Muscle of leg (tissue), 11 donors: Measurements from ENCODE around the gene RPL27. TPM values are rescaled to one million over a fixed set of nuclear protein-coding genes. Genes with fewer than 3 reads are reported as not detected.
A peak's percentile ranks its signal among the peaks of the same experiment; 100 is the strongest.

Experiments
- DNase-seq: peaks from one replicate; pipeline ENCODE4 v3.0.0; 2013
- H3K27ac ChIP-seq: one replicate; pipeline ENCODE4 v1.5.1; 2013; ENCODE audit warnings: mild to moderate bottlenecking, low read length, control low read depth
- H3K27me3 ChIP-seq: one replicate; pipeline ENCODE4 v1.6.1; 2013; ENCODE audit warnings: low read length; ENCODE audit not compliant: control insufficient read depth, insufficient read depth
- H3K36me3 ChIP-seq: one replicate; pipeline ENCODE4 v1.6.1; 2013; ENCODE audit warnings: low read length; ENCODE audit not compliant: control insufficient read depth, insufficient read depth
- H3K4me1 ChIP-seq: one replicate; pipeline ENCODE4 v1.6.1; 2013; ENCODE audit warnings: low read length; ENCODE audit not compliant: control insufficient read depth, insufficient read depth
- H3K4me3 ChIP-seq: one replicate; pipeline ENCODE4 v1.5.1; 2013; ENCODE audit warnings: low read length, control low read depth
- H3K9me3 ChIP-seq: replicated peaks from 2 replicates; pipeline ENCODE4 v1.6.1; 2013; ENCODE audit warnings: low read depth, low read length; ENCODE audit not compliant: control insufficient read depth
- WGBS: methylation state at CpG from one replicate; pipeline ENCODE4 v1.1.5; 2013; ENCODE audit warnings: missing lambda C conversion rate; ENCODE audit not compliant: insufficient coverage; 5-methylcytosine and 5-hydroxymethylcytosine counted together
- polyA plus RNA-seq, 8 donors: library from polyadenylated mRNA; unstranded; fragments of 120-200 nt; gene quantifications; one replicate each; pipeline versions ENCODE4 v1.2.1 to v1.2.3, GENCODE V29; 2013; ENCODE audit warnings: inconsistent platforms in 1 of 8, low replicate concordance in 1 of 8; ENCODE audit not compliant: insufficient read length in 8 of 8, insufficient read depth in 1 of 8
- total RNA-seq: library from RNA; stranded (reverse); fragments of 120-200 nt; gene quantifications from one replicate; pipeline ENCODE4 v1.2.4, GENCODE V29; 2013

Gene RPL27
- total and polyA plus RNA-seq, 9 donors = 2,184 to 3,028 (median 2,480) TPM

DNA sequence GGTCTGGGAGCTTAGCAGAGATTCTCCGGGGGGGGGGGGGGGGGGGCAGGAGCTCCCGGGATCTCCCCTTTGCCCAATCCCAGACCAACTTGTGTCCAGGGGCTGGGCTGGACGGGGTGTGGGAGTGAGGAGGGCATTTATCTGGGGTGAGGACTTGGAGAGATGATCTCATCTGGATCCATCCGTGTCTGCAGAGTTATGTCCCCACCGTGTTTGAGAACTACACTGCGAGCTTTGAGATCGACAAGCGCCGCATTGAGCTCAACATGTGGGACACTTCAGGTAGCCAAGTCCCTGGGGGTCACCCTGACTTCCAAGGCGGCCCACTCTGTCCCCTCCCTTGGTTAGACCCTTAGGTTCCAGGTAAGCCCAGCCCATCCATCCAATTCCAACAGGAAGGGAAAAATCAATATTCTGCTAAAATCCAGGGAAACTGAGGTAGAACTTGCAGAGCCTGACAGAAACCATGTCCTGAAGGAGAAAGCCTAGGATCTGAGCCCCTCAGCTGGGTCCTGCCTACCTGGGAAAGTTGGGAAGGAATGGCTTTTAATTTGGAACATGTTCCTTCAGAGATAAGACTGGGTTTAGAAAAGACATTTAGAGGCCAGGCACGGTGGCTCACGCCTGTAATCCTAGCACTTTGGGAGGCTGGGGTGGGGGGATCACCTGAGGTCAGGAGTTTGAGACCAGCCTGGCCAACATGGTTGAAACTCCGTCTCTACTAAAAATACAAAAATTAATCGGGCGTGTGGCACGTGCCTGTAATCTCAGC is 27.7 kb downstream of the RPL27 start:
- Histone ChIP-seq H3K36me3 (no peaks in the 10 kb centered on the region), H3K9me3 (no peaks in the 10 kb centered on the region), H3K4me3 (no peak overlapping the region), H3K27ac (no peak overlapping the region), H3K4me1 (peaks cover 27% of the 10 kb centered on the region), H3K27me3 (peaks cover 2% of the 10 kb centered on the region)
- DNase-seq = no peak
- 49% methylated on average over 11 of the region's 16 CpGs for WGBS

DNA sequence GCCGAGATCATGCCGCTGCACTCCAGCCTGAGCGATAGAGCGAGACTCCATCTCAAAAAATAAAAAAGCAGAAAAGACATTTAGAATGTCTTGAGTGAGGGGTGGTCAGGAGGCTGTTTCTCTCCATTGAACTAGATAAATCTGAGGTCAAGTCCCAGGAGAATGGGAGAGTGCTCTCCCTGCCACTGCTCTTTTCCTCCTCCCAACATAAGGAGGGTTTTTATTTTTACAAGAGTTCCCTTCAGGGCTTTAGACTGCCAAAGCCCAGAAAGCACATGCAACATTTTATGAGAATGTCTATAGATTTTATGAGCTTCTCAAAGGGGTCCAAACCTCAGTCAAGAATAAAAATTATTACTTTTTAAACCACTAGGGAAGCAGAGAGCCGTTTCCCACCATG is 28.4 kb downstream of the RPL27 start:
- Histone ChIP-seq H3K27me3 (peaks cover 2% of the 10 kb centered on the region), H3K27ac (no peak overlapping the region), H3K4me3 (no peak overlapping the region), H3K9me3 (no peaks in the 10 kb centered on the region), H3K36me3 (no peaks in the 10 kb centered on the region), H3K4me1 (peaks cover 23% of the 10 kb centered on the region)
- no peak for DNase-seq
- no CpG with 5 or more reads among the region's 5 CpGs for WGBS

DNA sequence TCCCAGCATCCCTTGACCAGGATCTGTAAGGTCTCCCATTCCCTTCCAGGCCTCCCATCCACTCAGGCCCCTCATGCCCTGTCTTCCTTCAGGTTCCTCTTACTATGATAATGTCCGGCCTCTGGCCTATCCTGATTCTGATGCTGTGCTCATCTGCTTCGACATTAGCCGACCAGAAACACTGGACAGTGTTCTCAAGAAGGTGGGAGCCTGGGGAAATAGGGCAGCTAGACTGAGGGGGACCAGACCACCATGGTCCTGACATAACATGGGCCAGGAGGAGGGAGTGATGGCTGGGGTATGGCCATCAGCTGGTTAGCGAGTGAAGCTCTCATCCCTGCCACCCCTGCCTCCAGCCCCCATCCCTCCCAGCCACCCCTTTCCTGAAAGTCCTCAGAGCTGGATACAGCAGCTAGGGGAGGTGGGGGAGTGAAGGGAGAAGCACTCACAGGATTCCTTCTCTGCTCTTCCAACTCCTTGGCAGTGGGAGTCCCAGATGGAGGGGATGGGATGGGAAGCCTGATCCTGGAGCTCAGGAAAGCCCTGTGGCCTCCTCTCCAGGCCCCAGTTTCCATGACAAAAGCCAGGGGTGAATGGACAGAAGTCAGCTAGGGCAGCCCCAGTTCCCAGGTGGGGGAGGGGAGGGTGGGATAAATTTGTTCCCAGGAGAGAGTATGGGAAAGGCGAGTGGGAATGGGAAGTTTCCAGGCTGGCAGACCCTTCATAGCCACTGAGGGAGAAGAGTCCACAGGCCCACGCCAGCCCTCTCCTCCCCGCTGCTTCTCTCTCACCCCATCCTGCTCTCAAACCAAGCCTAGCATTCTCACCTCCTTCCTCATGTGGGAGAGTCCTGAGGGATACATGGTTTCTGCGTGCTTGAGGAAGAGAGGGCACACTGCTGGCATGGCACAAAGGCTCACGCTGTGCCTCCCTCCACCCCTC is 29.1 kb downstream of the RPL27 start:
- no peaks in the 10 kb centered on the region for H3K36me3 ChIP-seq
- H3K27me3 ChIP-seq = peaks cover 2% of the 10 kb centered on the region
- H3K27ac ChIP-seq = no peak overlapping the region
- H3K4me3 ChIP-seq = no peak overlapping the region
- no CpG with 5 or more reads among the region's 9 CpGs for WGBS
- no peaks in the 10 kb centered on the region for H3K9me3 ChIP-seq
- H3K4me1 ChIP-seq = peaks cover 23% of the 10 kb centered on the region
- no peak for DNase-seq

DNA sequence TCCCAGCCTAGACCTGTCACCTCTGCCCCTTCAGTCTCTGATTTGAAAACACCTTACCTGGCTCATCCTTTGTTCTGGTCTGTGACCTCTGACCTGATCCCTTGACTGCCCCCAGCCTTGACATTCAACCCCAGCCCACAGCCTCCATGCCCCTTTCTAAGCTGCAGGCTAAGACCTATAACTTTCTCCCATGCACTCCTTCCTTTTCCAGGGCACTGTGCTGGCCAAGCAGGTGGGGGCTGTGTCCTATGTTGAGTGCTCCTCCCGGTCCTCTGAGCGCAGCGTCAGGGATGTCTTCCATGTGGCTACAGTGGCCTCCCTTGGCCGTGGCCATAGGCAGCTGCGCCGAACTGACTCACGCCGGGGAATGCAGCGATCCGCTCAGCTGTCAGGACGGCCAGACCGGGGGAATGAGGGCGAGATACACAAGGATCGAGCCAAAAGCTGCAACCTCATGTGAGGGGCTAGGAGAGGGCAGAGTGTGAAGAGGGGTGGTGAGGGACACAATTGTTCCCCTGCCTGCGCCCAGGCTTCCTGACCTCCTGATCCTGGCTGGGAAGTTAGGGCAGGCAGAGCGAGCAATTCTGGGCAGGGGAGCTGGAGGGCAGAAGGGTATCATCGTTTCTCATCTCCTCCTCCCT is 30.1 kb downstream of the RPL27 start:
- H3K4me1 ChIP-seq = peaks cover 21% of the 10 kb centered on the region
- no peaks in the 10 kb centered on the region for H3K9me3 ChIP-seq
- H3K36me3 ChIP-seq = no peaks in the 10 kb centered on the region
- H3K4me3 ChIP-seq = no peak overlapping the region
- H3K27ac ChIP-seq = no peak overlapping the region
- DNase-seq = peak; percentile 49
- WGBS = 67% methylated on average over 13 of the region's 17 CpGs
- H3K27me3 ChIP-seq = peaks cover 2% of the 10 kb centered on the region

DNA sequence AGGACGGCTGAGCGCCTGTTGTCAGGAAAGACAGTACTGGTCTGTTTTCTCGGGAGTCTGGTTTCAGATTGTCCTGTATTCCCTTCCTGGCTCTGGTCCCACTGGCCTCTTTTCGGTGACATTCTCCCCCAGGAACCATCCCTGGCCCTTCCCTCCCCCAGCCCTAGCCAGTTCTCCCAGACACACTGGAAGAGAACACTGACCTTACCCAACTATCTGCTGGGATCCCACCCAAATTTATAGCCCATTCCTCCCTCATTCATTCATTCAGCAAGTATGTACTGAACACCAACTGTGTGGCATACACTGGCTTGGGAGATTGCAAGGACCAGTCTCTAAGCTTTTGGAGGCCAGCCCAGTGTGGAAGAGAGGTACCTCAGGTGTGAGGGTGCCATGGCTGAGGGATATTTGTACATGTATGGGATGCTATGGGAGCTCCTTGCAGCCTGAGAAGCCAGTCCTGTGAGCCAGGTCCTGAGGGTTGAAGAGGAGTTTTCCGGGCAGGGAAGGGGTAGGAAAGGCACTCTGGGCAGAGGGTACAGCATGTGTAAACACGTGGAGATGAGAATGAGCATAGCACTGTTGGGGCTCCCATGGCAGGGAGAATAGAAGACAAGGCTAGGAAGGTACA is 32.0 kb downstream of the RPL27 start:
- DNase-seq = no peak
- Histone ChIP-seq H3K27me3 (peaks cover 2% of the 10 kb centered on the region), H3K27ac (no peak overlapping the region), H3K9me3 (no peaks in the 10 kb centered on the region), H3K36me3 (no peaks in the 10 kb centered on the region), H3K4me1 (peaks cover 13% of the 10 kb centered on the region), H3K4me3 (no peak overlapping the region)
- WGBS = 70% methylated on average over 4 of the region's 6 CpGs

DNA sequence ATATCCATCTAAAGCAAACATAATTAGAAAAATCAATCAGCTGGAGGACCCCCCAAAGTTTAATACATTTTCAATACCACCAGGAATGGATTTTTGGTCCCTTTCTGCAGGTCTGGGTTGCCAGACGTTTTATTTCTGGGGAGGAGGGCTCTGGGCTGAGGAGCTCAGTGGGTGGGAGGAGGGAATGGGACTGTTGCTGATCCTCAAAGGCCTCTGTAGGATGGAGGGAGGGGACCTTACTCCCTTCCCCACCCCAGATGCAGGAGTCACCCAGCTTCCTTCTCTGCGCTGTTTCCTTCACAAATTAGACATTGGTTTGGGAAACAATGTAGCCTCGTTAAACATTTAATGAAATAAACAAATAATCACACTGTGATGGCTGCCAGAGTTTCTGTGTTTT is 33.4 kb downstream of the RPL27 start:
- no peak overlapping the region for H3K4me3 ChIP-seq
- H3K27ac ChIP-seq = no peak overlapping the region
- no peaks in the 10 kb centered on the region for H3K27me3 ChIP-seq
- no peaks in the 10 kb centered on the region for H3K36me3 ChIP-seq
- H3K9me3 ChIP-seq = no peaks in the 10 kb centered on the region
- no CpG with 5 or more reads among the region's 3 CpGs for WGBS
- no peak for DNase-seq
- peaks cover 13% of the 10 kb centered on the region for H3K4me1 ChIP-seq

DNA sequence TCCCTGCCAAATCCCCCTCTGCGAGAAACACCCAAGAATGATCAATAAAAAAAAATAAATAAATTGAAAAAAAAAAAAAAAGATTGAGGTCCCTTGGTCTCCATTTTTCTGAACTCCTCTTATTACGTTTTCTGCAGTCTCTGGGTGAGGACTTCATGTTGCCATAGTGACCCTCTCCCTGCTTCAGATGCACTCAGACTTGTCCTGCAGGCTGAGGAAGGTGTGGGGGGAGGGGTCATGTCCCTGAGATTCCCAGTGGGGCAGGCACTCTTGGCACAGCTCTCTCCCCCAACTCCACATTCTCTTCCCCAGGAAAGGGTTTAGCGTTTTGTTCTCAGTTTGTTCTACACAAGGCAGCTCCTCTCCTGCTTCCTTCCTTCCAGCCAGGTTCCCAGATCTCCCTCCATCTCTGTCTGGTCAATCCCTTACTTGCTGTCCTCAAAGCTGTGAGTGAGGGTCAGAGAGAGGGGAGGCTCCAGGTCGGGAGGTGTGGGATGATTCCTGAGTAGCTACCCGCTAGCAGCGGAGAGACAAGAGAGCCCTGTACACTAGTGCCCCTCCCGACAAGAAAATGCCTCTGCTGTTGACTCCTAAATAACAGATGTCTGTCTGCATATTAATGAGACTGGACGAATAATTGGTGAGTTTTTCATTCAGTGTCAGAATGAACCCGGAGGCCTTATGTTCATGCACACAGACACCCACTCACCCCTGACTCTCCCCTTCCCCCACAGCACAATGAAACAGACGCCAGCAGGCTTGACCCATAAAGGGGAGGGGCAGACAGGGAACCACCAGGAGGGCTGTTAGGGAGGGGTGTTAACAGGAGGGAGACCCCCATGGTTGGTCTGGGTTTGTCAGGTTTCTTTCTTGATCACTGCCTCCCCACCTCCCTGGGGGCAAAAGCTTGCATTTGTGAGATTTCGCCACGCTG is 36.0 kb downstream of the RPL27 start:
- no peaks in the 10 kb centered on the region for H3K9me3 ChIP-seq
- no peaks in the 10 kb centered on the region for H3K27me3 ChIP-seq
- WGBS = 36% methylated on average over 3 of the region's 12 CpGs
- no peaks in the 10 kb centered on the region for H3K36me3 ChIP-seq
- H3K27ac ChIP-seq = no peak overlapping the region
- H3K4me1 ChIP-seq = peaks cover 7% of the 10 kb centered on the region
- H3K4me3 ChIP-seq = no peak overlapping the region
- DNase-seq = no peak

DNA sequence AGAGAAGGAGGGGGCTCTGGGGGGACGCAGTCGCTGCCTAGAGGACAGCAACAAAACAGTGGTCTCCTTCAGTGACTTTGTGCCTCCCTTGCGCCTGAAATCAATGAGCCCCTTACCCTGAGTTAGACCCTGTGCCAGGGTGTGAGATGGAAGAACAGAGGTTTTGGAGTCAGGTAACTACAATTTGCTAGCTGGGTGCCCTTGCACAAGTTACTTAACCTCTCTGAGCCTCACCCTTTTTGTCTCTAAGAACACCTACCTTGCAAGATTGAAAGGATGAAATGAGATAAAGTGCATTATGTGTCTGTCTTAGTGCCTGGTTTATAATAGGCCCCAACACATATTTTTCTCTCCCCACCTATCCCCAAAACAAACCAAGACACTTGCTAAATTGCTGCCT is 36.7 kb downstream of the RPL27 start:
- H3K27me3 ChIP-seq = no peaks in the 10 kb centered on the region
- H3K36me3 ChIP-seq = no peaks in the 10 kb centered on the region
- 44% methylated on average over 2 of the region's 3 CpGs for WGBS
- no peak overlapping the region for H3K4me3 ChIP-seq
- H3K4me1 ChIP-seq = peaks cover 4% of the 10 kb centered on the region
- DNase-seq = no peak
- H3K27ac ChIP-seq = no peak overlapping the region
- no peaks in the 10 kb centered on the region for H3K9me3 ChIP-seq

DNA sequence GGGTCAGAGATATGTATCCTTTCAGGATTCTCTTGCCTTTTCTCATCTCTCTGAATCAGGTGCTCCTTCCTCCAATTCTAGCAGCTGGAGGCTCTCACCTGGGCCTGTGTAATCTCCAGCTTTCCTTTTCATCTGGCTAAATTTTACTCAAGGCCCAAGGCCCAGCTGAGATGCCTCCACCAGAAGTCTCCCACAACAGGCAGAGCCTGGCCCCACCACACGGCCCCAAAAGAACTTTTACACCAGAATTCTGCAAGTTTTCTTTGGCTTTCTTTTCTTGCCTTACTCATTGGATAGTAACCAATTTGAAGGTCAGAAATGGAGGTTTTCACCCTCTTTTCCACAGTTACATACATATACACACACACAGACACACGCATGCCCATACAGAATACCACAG is 41.4 kb downstream of the RPL27 start:
- H3K9me3 ChIP-seq = no peaks in the 10 kb centered on the region
- H3K4me1 ChIP-seq = no peaks in the 10 kb centered on the region
- DNase-seq = no peak
- no peaks in the 10 kb centered on the region for H3K27me3 ChIP-seq
- H3K27ac ChIP-seq = no peak overlapping the region
- no CpG with 5 or more reads among the region's 2 CpGs for WGBS
- no peak overlapping the region for H3K4me3 ChIP-seq
- H3K36me3 ChIP-seq = peaks cover 4% of the 10 kb centered on the region
